CD4-positive, alpha-beta T cell (primary cell): ENCODE results near the gene AKAP7. TPM values are rescaled to one million over a fixed set of nuclear protein-coding genes. Genes with fewer than 3 reads are reported as not detected.

Experiments used
- ATAC-seq: fragments of 200-7000 bp; cut with Tn5 transposase; one replicate; pipeline ENCODE4 v1.10.0; 2022; ENCODE audit warnings: mild to moderate bottlenecking; ENCODE audit not compliant: poor library complexity
- CTCF ChIA-PET: fragments of 350-600 bp; sonication (Branson Sonifier 250); formaldehyde crosslinking; loops from one replicate; lab custom pipeline; 2021; ENCODE audit warnings: antibody characterized with exemption, inconsistent platforms; lab: Charles Lee
- POLR2A ChIA-PET: fragments of 350-600 bp; sonication (Branson Sonifier 250); formaldehyde crosslinking; loops from one replicate; lab custom pipeline; 2021; ENCODE audit warnings: antibody characterized with exemption, inconsistent platforms; lab: Charles Lee
- DNase-seq, 14 experiments: peaks; one replicate each; pipeline ENCODE4 v3.0.0-alpha.2; 2013 to 2020; ENCODE audit warnings: mixed read lengths in 2 of 14
- H3K27ac ChIP-seq, 2 donors: one replicate each; pipeline versions ENCODE4 v1.5.1 to v1.7.0; 2013; ENCODE audit warnings: low read length in 2 of 2, low read depth in 1 of 2, mild to moderate bottlenecking in 1 of 2
- H3K27me3 ChIP-seq, 2 experiments: 1 replicate in 1 of 2; 2 replicates in 1 of 2; pipeline versions ENCODE4 v1.6.1 to v1.7.0; 2013; ENCODE audit warnings: low read length in 2 of 2, control low read depth in 1 of 2, mild to moderate bottlenecking in 1 of 2, moderate library complexity in 1 of 2; ENCODE audit not compliant: insufficient read depth in 2 of 2, control insufficient read depth in 1 of 2
- H3K36me3 ChIP-seq: one replicate; pipeline ENCODE4 v1.6.1; 2013; ENCODE audit warnings: low read length, control low read depth; ENCODE audit not compliant: insufficient read depth
- H3K4me1 ChIP-seq: one replicate; pipeline ENCODE4 v1.6.1; 2013; ENCODE audit warnings: low read length, control low read depth; ENCODE audit not compliant: insufficient read depth
- H3K4me3 ChIP-seq: one replicate; pipeline ENCODE4 v1.5.1; 2013; ENCODE audit warnings: mild to moderate bottlenecking, low read length, moderate library complexity
- H3K9me3 ChIP-seq, 2 experiments: 1 replicate in 1 of 2; 2 replicates in 1 of 2; pipeline versions ENCODE4 v1.6.1 to v1.7.0; 2013; ENCODE audit warnings: low read length in 2 of 2, mild to moderate bottlenecking in 2 of 2, control low read depth in 1 of 2, moderate library complexity in 1 of 2; ENCODE audit not compliant: control insufficient read depth in 1 of 2, insufficient read depth in 1 of 2
- H3K27ac Mint-ChIP-seq: one replicate; pipeline ENCODE4 v1.8.0; 2020; ENCODE audit warnings: mixed read lengths
- H3K27me3 Mint-ChIP-seq: one replicate; pipeline ENCODE4 v1.8.0; 2021; ENCODE audit warnings: mixed read lengths
- H3K36me3 Mint-ChIP-seq: one replicate; pipeline ENCODE4 v1.8.0; 2021; ENCODE audit warnings: low read depth, mixed read lengths
- H3K4me1 Mint-ChIP-seq: one replicate; pipeline ENCODE4 v1.8.0; 2021; ENCODE audit warnings: low read depth, mixed read lengths
- H3K4me3 Mint-ChIP-seq: one replicate; pipeline ENCODE4 v1.8.0; 2020; ENCODE audit warnings: mild to moderate bottlenecking, mixed read lengths
- H3K9me3 Mint-ChIP-seq: one replicate; pipeline ENCODE4 v1.8.0; 2020; ENCODE audit warnings: mixed read lengths
- intact Hi-C, 2 experiments: fragments of 100-400 bp; cut with DNase I in 1 of 2; cut with micrococcal nuclease in 1 of 2; formaldehyde crosslinking; loops; one replicate each; pipeline versions ENCODE4 v1.15.1 to v1.9.0; 2023 to 2025; cut with DNase I, micrococcal nuclease
- total RNA-seq, 174 experiments: library from RNA in 2 of 174; stranded (reverse) in 2 of 174; gene quantifications; one replicate each; pipeline ENCODE4 v1.2.3 and lab custom pipeline; 2021 to 2026
- TF ChIP-seq, protein P1 (sequence below): fragments of 200-600 bp; IDR thresholded peaks from one replicate; pipeline ENCODE4 v1.8.0; 2022; ENCODE audit warnings: antibody characterized with exemption, mild to moderate bottlenecking

AKAP7 gene
- total RNA-seq, 2 experiments from 2014 or later = 9.1 to 12.2 TPM

GRCh38 chr6:131175564-131175963, 40.3 kb downstream of the AKAP7 start:
- Mint-ChIP-seq H3K36me3 (peaks cover 25% of the 10 kb centered on the region), H3K4me3 (no peak overlapping the region), H3K27me3 (no peaks in the 10 kb centered on the region), H3K27ac (no peak overlapping the region), H3K4me1 (no peaks in the 10 kb centered on the region), H3K9me3 (no peaks in the 10 kb centered on the region)
- Histone ChIP-seq H3K4me3 (no peak overlapping the region), H3K9me3 (no peaks in the 10 kb centered on the region), H3K27me3 (no peaks in the 10 kb centered on the region), H3K27ac (no peak overlapping the region), H3K4me1 (no peaks in the 10 kb centered on the region), H3K36me3 (no peaks in the 10 kb centered on the region)
- TF ChIP-seq, protein P1, sequence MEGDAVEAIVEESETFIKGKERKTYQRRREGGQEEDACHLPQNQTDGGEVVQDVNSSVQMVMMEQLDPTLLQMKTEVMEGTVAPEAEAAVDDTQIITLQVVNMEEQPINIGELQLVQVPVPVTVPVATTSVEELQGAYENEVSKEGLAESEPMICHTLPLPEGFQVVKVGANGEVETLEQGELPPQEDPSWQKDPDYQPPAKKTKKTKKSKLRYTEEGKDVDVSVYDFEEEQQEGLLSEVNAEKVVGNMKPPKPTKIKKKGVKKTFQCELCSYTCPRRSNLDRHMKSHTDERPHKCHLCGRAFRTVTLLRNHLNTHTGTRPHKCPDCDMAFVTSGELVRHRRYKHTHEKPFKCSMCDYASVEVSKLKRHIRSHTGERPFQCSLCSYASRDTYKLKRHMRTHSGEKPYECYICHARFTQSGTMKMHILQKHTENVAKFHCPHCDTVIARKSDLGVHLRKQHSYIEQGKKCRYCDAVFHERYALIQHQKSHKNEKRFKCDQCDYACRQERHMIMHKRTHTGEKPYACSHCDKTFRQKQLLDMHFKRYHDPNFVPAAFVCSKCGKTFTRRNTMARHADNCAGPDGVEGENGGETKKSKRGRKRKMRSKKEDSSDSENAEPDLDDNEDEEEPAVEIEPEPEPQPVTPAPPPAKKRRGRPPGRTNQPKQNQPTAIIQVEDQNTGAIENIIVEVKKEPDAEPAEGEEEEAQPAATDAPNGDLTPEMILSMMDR = no peak
- DNase-seq (no peak), ATAC-seq (no peak)
- ChIA-PET CTCF (no interaction called here), POLR2A (no interaction called here)
- intact Hi-C loops = no loop called here

- H3K4me3 ChIP-seq = no peak overlapping the region
- ChIA-PET CTCF (no interaction called here), POLR2A (no interaction called here)
- no peak overlapping the region for H3K27ac ChIP-seq
- H3K4me1 Mint-ChIP-seq = peaks cover 4% of the 10 kb centered on the region
- H3K36me3 ChIP-seq = no peaks in the 10 kb centered on the region
- H3K27me3 ChIP-seq = no peaks in the 10 kb centered on the region
- H3K27ac Mint-ChIP-seq = no peak overlapping the region
- TF ChIP-seq, protein P1 = no peak
- H3K36me3 Mint-ChIP-seq = peaks cover 19% of the 10 kb centered on the region
- DNase-seq (no peak), ATAC-seq (no peak)
- no peaks in the 10 kb centered on the region for H3K27me3 Mint-ChIP-seq
- no peak overlapping the region for H3K4me3 Mint-ChIP-seq
- no peaks in the 10 kb centered on the region for H3K9me3 Mint-ChIP-seq
- intact Hi-C loops = no loop called here
- H3K9me3 ChIP-seq = no peaks in the 10 kb centered on the region
- peaks cover 2% of the 10 kb centered on the region for H3K4me1 ChIP-seq
Observed at GRCh38 chr6:131177996-131178395, 42.7 kb downstream of the AKAP7 start.

DNA sequence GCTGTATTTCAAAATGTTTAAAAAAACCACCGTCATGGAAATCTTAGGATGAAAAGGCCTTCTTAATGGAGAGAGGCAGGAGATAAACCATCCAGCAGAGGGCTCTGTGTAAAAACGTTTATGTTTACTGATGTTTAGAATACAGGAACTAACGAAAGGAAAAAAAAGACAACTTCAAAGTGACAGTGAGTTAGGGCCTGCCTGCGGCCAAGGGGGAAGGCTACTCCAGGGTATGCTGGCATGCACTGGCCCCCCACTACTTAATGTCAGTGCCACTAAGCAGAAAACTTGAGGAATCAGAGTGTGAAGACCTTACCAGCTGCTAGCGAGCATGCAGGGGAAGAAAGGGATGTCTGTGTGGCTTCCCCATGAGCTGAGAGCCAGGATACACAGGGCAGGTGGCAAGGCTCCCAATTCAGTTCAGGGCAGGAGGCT, 47.7 kb downstream of the AKAP7 start:
- Histone ChIP-seq H3K27me3 (no peaks in the 10 kb centered on the region), H3K4me3 (no peak overlapping the region), H3K4me1 (peaks cover 12% of the 10 kb centered on the region), H3K9me3 (no peaks in the 10 kb centered on the region), H3K27ac (no peak overlapping the region), H3K36me3 (no peaks in the 10 kb centered on the region)
- peak; percentile 91 for ATAC-seq
- POLR2A ChIA-PET = interaction anchor here (0.7 to 2.9 kb wide), 10 partner anchors 16 to 445 kb away, joined by 3 to 47 read pairs (median 4); partner anchors contain the start of genes AKAP7 and MED23
- intact Hi-C loops = loop anchor here (1.0 to 5.0 kb wide), 5 partner anchors 16 to 445 kb away; partner anchors contain the start of gene MED23 (in 2 of the 2)
- H3K27me3 Mint-ChIP-seq = no peaks in the 10 kb centered on the region
- peaks cover 33% of the 10 kb centered on the region for H3K36me3 Mint-ChIP-seq
- H3K27ac Mint-ChIP-seq = peak overlapping the region; percentile 87
- TF ChIP-seq, protein P1 = peak; percentile 81
- CTCF ChIA-PET = interaction anchor here (1.1 to 3.2 kb wide), 6 partner anchors 11 to 446 kb away, joined by 3 to 13 read pairs (median 4); partner anchors contain the start of gene MED23
- peaks cover 20% of the 10 kb centered on the region for H3K4me1 Mint-ChIP-seq
- H3K9me3 Mint-ChIP-seq = no peaks in the 10 kb centered on the region
- peak overlapping the region; percentile 81 for H3K4me3 Mint-ChIP-seq
- DNase-seq = peak in 6 of 14 experiments; percentile 0 to 71 (median 57)
